MG63 (cell line): Measurements from ENCODE around the gene EXOSC7. TPM values are rescaled to one million over a fixed set of nuclear protein-coding genes. Genes with fewer than 3 reads are reported as not detected.
"Not testable (repeated sequence)": the region's sequence is repeated elsewhere in the genome, so short reads cannot be mapped to it uniquely, and the experiment has no call there.

ENCODE experiments used
- DNase-seq: peaks from one replicate; pipeline ENCODE4 v3.0.0-alpha.2; 2020
- H3K27me3 ChIP-seq: fragments of 250-450 bp; sonication (Bioruptor Pico); 2 replicates; pipeline ENCODE4 v1.5.1; 2020; ENCODE audit warnings: mild to moderate bottlenecking, moderate library complexity
- H3K36me3 ChIP-seq: fragments of 250-450 bp; sonication (Bioruptor Pico); 2 replicates; pipeline ENCODE4 v1.5.1; 2020; ENCODE audit warnings: mild to moderate bottlenecking, moderate library complexity
- H3K4me3 ChIP-seq: fragments of 250-450 bp; sonication (Bioruptor Pico); 2 replicates; pipeline ENCODE4 v1.5.1; 2020; ENCODE audit warnings: mild to moderate bottlenecking, moderate library complexity
- H3K9me3 ChIP-seq: fragments of 250-450 bp; sonication (Bioruptor Pico); 2 replicates; pipeline ENCODE4 v1.5.1; 2020; ENCODE audit warnings: mild to moderate bottlenecking, moderate library complexity
- total RNA-seq: library from RNA; depleted of rRNA; stranded (reverse); fragments of >200 nt; shearing (Covaris generic); gene quantifications from 2 replicates; pipeline ENCODE4 v1.2.3, GENCODE V29; 2014; ENCODE audit warnings: low replicate concordance

Gene EXOSC7
- total RNA-seq, 1 experiment from 2014 or later, result 22.4 TPM

GRCh38 chr3:44983484-44983941 is 7.5 kb downstream of the EXOSC7 start:
- DNase-seq, result no peak
- H3K27me3 ChIP-seq, result no peaks in the 10 kb centered on the region

GRCh38 chr3:44984335-44984734 is 8.3 kb downstream of the EXOSC7 start:
- H3K4me3 ChIP-seq, result no peak overlapping the region
- H3K36me3 ChIP-seq, result no peaks in the 10 kb centered on the region
- H3K27me3 ChIP-seq, result no peaks in the 10 kb centered on the region
- no peaks in the 10 kb centered on the region for H3K9me3 ChIP-seq
- DNase-seq, result no peak

More at GRCh38 chr3:44983484-44983941, 7.5 kb downstream of the EXOSC7 start:
- Histone ChIP-seq H3K36me3 (no peaks in the 10 kb centered on the region), H3K9me3 (no peaks in the 10 kb centered on the region), H3K4me3 (no peak overlapping the region)

GRCh38 chr3:44986330-44986729 is 10.3 kb downstream of the EXOSC7 start:
- H3K27me3 ChIP-seq, DNase-seq, H3K9me3 ChIP-seq, H3K4me3 ChIP-seq, H3K36me3 ChIP-seq: not testable (repeated sequence)

- DNase-seq, result no peak
- Histone ChIP-seq H3K36me3 (peaks cover 3% of the 10 kb centered on the region; the same call in 1 of the 2 replicates), H3K27me3 (no peaks in the 10 kb centered on the region), H3K4me3 (no peak overlapping the region), H3K9me3 (no peaks in the 10 kb centered on the region)
Observed at GRCh38 chr3:44987332-44987731, 11.3 kb downstream of the EXOSC7 start.

- no peak for DNase-seq
Observed at GRCh38 chr3:44988073-44988472, 12.0 kb downstream of the EXOSC7 start.

GRCh38 chr3:44989141-44989540 is 13.1 kb downstream of the EXOSC7 start:
- H3K36me3 ChIP-seq, result peaks cover 7% of the 10 kb centered on the region
- H3K4me3 ChIP-seq, result no peak overlapping the region
- no peaks in the 10 kb centered on the region for H3K27me3 ChIP-seq
- no peak for DNase-seq
- no peaks in the 10 kb centered on the region for H3K9me3 ChIP-seq

More at GRCh38 chr3:44988073-44988472, 12.0 kb downstream of the EXOSC7 start:
- Histone ChIP-seq H3K4me3 (no peak overlapping the region), H3K36me3 (peaks cover 7% of the 10 kb centered on the region), H3K27me3 (no peaks in the 10 kb centered on the region), H3K9me3 (no peaks in the 10 kb centered on the region)

GRCh38 chr3:44989636-44990373 is 13.8 kb downstream of the EXOSC7 start:
- H3K9me3 ChIP-seq, result no peaks in the 10 kb centered on the region
- H3K4me3 ChIP-seq, result no peak overlapping the region
- peaks cover 7% of the 10 kb centered on the region for H3K36me3 ChIP-seq
- DNase-seq, result peak; percentile 18
- no peaks in the 10 kb centered on the region for H3K27me3 ChIP-seq

- no peak overlapping the region for H3K4me3 ChIP-seq
- H3K36me3 ChIP-seq, result peaks cover 7% of the 10 kb centered on the region
- H3K9me3 ChIP-seq, result no peaks in the 10 kb centered on the region
- H3K27me3 ChIP-seq, result no peaks in the 10 kb centered on the region
- DNase-seq, result no peak
Observed at GRCh38 chr3:44991326-44991725, 15.3 kb downstream of the EXOSC7 start.

- Histone ChIP-seq H3K9me3 (no peaks in the 10 kb centered on the region), H3K36me3 (peaks cover 11% of the 10 kb centered on the region)
- DNase-seq, result no peak
Observed at GRCh38 chr3:44992555-44993470, 16.8 kb downstream of the EXOSC7 start.

GRCh38 chr3:44993471-44994205 is 17.6 kb downstream of the EXOSC7 start:
- Histone ChIP-seq H3K36me3 (peaks cover 16% of the 10 kb centered on the region), H3K27me3 (no peaks in the 10 kb centered on the region), H3K4me3 (no peak overlapping the region), H3K9me3 (no peaks in the 10 kb centered on the region)
- DNase-seq, result peak; percentile 37

More at GRCh38 chr3:44992555-44993470, 16.8 kb downstream of the EXOSC7 start:
- Histone ChIP-seq H3K27me3 (no peaks in the 10 kb centered on the region), H3K4me3 (no peak overlapping the region)

GRCh38 chr3:44995142-44995770 is 19.2 kb downstream of the EXOSC7 start:
- H3K4me3 ChIP-seq, result no peak overlapping the region
- H3K27me3 ChIP-seq, result no peaks in the 10 kb centered on the region
- no peak for DNase-seq
- no peaks in the 10 kb centered on the region for H3K9me3 ChIP-seq
- peaks cover 18% of the 10 kb centered on the region for H3K36me3 ChIP-seq

- DNase-seq, result no peak
- peaks cover 18% of the 10 kb centered on the region for H3K36me3 ChIP-seq
- no peaks in the 10 kb centered on the region for H3K9me3 ChIP-seq
- H3K4me3 ChIP-seq, result no peak overlapping the region
- no peaks in the 10 kb centered on the region for H3K27me3 ChIP-seq
Observed at GRCh38 chr3:44996556-44996969, 20.5 kb downstream of the EXOSC7 start.

GRCh38 chr3:44999782-45000181 is 23.7 kb downstream of the EXOSC7 start:
- Histone ChIP-seq H3K4me3 (no peak overlapping the region), H3K9me3 (no peaks in the 10 kb centered on the region), H3K36me3 (peaks cover 19% of the 10 kb centered on the region), H3K27me3 (no peaks in the 10 kb centered on the region)
- DNase-seq, result no peak

- no peak overlapping the region for H3K4me3 ChIP-seq
- peaks cover 19% of the 10 kb centered on the region for H3K36me3 ChIP-seq
Observed at GRCh38 chr3:45000823-45001222, 24.8 kb downstream of the EXOSC7 start.

GRCh38 chr3:45001738-45002137 is 25.7 kb downstream of the EXOSC7 start:
- Histone ChIP-seq H3K4me3 (no peak overlapping the region), H3K36me3 (peaks cover 15% of the 10 kb centered on the region), H3K9me3 (no peaks in the 10 kb centered on the region), H3K27me3 (no peaks in the 10 kb centered on the region)
- DNase-seq, result no peak

More at GRCh38 chr3:45000823-45001222, 24.8 kb downstream of the EXOSC7 start:
- H3K9me3 ChIP-seq, result no peaks in the 10 kb centered on the region
- H3K27me3 ChIP-seq, result no peaks in the 10 kb centered on the region
- DNase-seq, result no peak

- Histone ChIP-seq H3K4me3 (no peak overlapping the region), H3K9me3 (no peaks in the 10 kb centered on the region), H3K36me3 (peaks cover 15% of the 10 kb centered on the region), H3K27me3 (no peaks in the 10 kb centered on the region)
- no peak for DNase-seq
Observed at GRCh38 chr3:45002139-45002660, 26.2 kb downstream of the EXOSC7 start.
